Activated CD8-positive, alpha-beta T cell treated with anti-CD3 and anti-CD28 coated beads for 36 hours (primary cell): ENCODE results near the gene FAM32A. TPM values are rescaled to one million over a fixed set of nuclear protein-coding genes. Genes with fewer than 3 reads are reported as not detected.

ENCODE experiments used
- ATAC-seq: fragments of 200-7000 bp; cut with Tn5 transposase; one replicate; pipeline ENCODE4 v1.10.0; 2021; ENCODE audit warnings: mild to moderate bottlenecking, moderate library complexity
- CTCF ChIA-PET: fragments of 350-600 bp; sonication (Branson Sonifier 250); formaldehyde crosslinking; loops from one replicate; lab custom pipeline; 2021; ENCODE audit warnings: antibody characterized with exemption; lab: Charles Lee
- POLR2A ChIA-PET: fragments of 350-600 bp; sonication (Branson Sonifier 250); formaldehyde crosslinking; loops from one replicate; lab custom pipeline; 2021; ENCODE audit warnings: antibody characterized with exemption; lab: Charles Lee
- DNase-seq: peaks from one replicate; pipeline ENCODE4 v3.0.0-alpha.2; 2020
- H3K27ac Mint-ChIP-seq: one replicate; pipeline ENCODE4 v1.8.0; 2021; ENCODE audit warnings: mild to moderate bottlenecking, mixed read lengths
- H3K27me3 Mint-ChIP-seq: one replicate; pipeline ENCODE4 v1.8.0; 2021; ENCODE audit warnings: mixed read lengths
- H3K36me3 Mint-ChIP-seq: one replicate; pipeline ENCODE4 v1.8.0; 2021; ENCODE audit warnings: low read depth, mixed read lengths
- H3K4me1 Mint-ChIP-seq: one replicate; pipeline ENCODE4 v1.8.0; 2021; ENCODE audit warnings: low read depth, mixed read lengths
- H3K4me3 Mint-ChIP-seq: one replicate; pipeline ENCODE4 v1.8.0; 2021; ENCODE audit warnings: mild to moderate bottlenecking, moderate library complexity, mixed read lengths
- H3K9me3 Mint-ChIP-seq: one replicate; pipeline ENCODE4 v1.8.0; 2021; ENCODE audit warnings: mixed read lengths
- intact Hi-C: fragments of 100-400 bp; cut with micrococcal nuclease; formaldehyde crosslinking; loops from one replicate; pipeline ENCODE4 v1.10.0; 2022
- total RNA-seq, 2 experiments: library from RNA; stranded (reverse); gene quantifications; one replicate each; pipeline ENCODE4 v1.2.3, GENCODE V29; 2021
- TF ChIP-seq, protein P1 (sequence below): fragments of 200-600 bp; IDR thresholded peaks from one replicate; pipeline ENCODE4 v1.8.0; 2022; ENCODE audit warnings: antibody characterized with exemption, mild to moderate bottlenecking

The FAM32A gene
- 10 to 100 TPM; 41.7 to 44.7 TPM for total RNA-seq

DNA sequence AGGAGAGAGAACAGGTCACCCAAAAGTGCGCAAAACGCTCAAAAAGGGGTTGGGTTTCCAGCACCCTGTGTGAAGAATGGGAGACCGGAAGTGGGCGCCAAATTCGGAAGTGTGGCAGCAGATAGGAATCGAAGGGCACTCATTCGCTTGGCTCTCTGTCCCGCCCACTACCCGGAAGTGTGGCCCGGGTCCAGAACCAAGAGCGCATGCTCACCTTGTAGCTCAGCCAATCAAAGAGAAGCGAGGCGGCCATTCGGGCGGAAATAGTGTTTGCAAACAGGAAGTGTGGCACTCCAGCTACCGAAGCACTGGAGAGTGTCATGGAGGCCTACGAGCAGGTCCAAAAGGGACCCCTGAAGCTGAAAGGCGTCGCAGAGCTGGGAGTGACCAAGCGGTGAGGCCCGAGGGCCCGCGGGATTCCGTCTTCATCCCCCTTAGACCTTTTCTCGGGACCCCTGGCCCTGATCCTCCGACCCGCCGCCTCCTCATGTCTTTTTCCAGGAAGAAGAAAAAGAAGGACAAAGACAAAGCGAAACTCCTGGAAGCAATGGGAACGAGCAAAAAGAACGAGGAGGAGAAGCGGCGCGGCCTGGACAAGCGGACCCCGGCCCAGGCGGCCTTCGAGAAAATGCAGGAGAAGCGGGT is at the start of gene FAM32A:
TSS of gene FAM32A (plus strand) at position 288 of the 645 bp plus-strand sequence. CDS start at position 321, 33 bp downstream.
- ATAC-seq: peak; percentile 97
- TF ChIP-seq, protein P1, sequence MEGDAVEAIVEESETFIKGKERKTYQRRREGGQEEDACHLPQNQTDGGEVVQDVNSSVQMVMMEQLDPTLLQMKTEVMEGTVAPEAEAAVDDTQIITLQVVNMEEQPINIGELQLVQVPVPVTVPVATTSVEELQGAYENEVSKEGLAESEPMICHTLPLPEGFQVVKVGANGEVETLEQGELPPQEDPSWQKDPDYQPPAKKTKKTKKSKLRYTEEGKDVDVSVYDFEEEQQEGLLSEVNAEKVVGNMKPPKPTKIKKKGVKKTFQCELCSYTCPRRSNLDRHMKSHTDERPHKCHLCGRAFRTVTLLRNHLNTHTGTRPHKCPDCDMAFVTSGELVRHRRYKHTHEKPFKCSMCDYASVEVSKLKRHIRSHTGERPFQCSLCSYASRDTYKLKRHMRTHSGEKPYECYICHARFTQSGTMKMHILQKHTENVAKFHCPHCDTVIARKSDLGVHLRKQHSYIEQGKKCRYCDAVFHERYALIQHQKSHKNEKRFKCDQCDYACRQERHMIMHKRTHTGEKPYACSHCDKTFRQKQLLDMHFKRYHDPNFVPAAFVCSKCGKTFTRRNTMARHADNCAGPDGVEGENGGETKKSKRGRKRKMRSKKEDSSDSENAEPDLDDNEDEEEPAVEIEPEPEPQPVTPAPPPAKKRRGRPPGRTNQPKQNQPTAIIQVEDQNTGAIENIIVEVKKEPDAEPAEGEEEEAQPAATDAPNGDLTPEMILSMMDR: no peak
- peak within 1 kb of the TSS; percentile 95 for H3K27ac Mint-ChIP-seq
- H3K4me3 Mint-ChIP-seq: peak within 1 kb of the TSS; percentile 100
- peaks cover 30% of the 10 kb centered on the region for H3K36me3 Mint-ChIP-seq
- H3K9me3 Mint-ChIP-seq: no peaks in the 10 kb centered on the region
- intact Hi-C loops: no loop called here
- H3K4me1 Mint-ChIP-seq: peaks cover 22% of the 10 kb centered on the region
- H3K27me3 Mint-ChIP-seq: no peaks in the 10 kb centered on the region
- peak; percentile 100 for DNase-seq
- CTCF ChIA-PET: interaction anchor here (0.5 to 3.5 kb wide), 29 partner anchors 9 to 556 kb away, joined by 3 to 48 read pairs (median 4); partner anchors contain the start of genes AP1M1, HSH2D and RAB8A
- POLR2A ChIA-PET: interaction anchor here (0.6 to 2.4 kb wide), 18 partner anchors 11 to 143 kb away, joined by 3 to 9 read pairs (median 4); partner anchors contain the start of gene AP1M1

DNA sequence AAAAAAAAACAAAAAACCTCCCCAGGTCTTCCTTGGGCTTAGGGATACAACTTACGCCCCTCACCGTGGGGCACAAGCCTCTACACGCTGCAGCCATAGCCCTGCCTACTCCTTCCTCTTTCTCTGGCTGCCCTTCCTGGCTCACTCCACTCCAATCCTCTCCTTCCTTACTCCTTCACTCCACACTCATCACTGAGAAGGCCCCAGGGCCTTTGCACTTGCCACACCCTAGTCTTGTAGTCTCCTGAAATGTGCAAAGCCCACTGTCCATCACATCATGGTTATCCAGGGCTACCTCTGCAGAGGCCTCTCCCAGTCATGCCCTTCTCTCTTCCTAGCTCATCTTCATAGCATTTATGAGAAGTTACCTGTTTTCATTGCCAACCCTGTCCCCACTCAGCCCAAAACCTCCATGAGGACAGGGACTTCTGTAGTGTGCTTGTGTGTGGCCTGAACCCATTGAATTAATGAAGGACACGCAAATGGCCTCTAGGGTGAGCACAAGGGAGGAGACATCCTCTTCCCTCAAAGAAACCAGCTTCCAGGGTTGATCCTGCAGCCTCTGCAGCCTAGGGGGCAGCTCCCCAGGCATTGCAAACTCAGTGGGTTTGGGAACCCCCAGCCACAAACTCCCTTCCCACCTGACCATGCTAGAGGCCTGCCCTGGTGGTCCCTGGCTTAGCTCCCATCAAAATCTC is 49.6 kb upstream of the FAM32A start:
- TF ChIP-seq, protein P1: no peak
- peaks cover 4% of the 10 kb centered on the region for H3K4me1 Mint-ChIP-seq
- H3K36me3 Mint-ChIP-seq: peaks cover 40% of the 10 kb centered on the region
- H3K27ac Mint-ChIP-seq: peak overlapping the region; percentile 40
- POLR2A ChIA-PET: interaction anchor here (0.6 to 1.8 kb wide), 5 partner anchors 9 to 42 kb away, joined by 3 to 5 read pairs (median 3); no protein-coding TSS in a partner anchor
- no peak for ATAC-seq
- no peaks in the 10 kb centered on the region for H3K27me3 Mint-ChIP-seq
- H3K9me3 Mint-ChIP-seq: peaks cover 3% of the 10 kb centered on the region
- DNase-seq: no peak
- intact Hi-C loops: no loop called here
- H3K4me3 Mint-ChIP-seq: no peak overlapping the region
- CTCF ChIA-PET: no interaction called here

DNA sequence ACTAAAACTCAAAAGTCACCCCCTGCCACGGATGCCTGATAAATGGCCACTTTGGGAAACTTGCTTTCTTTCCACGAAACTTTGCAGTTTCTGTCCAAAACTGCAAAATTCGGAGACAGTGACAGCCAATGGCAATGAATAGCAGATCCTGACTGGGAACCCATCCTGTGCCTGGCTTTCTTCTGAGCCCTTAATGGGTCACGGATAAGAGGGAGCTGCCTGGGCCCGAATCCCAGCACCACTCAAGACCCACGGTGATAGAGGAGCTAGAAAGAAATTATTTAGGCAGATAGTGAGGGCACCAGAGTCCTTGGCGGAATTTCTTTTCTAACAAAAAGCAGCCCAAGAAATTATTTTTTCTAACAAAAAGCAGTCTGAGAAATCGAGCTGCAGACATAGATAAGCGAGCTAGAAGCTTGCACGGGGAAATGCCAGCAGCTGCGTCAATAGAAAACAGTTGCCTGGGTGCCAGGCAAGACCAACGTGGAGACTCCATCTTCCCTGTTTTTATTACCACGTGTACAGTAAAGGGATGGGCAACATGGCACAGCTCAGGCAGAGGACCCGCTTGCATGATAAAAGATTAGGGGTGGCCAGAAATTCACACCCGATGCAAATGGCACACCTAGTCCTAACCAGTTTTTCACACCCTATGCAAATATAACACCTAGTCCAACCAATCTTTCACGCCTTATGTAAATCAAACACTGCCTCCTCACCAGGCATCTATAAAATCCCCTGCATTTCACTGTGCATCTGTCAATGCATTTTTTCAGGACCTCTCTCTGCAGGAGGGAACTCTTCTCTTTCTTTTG is 48.8 kb upstream of the FAM32A start:
- TF ChIP-seq, protein P1: no peak
- Mint-ChIP-seq H3K4me3 (no peak overlapping the region), H3K27me3 (no peaks in the 10 kb centered on the region), H3K4me1 (peaks cover 9% of the 10 kb centered on the region), H3K36me3 (peaks cover 33% of the 10 kb centered on the region), H3K27ac (no peak overlapping the region), H3K9me3 (no peaks in the 10 kb centered on the region)
- no peak for ATAC-seq
- no peak for DNase-seq
- ChIA-PET POLR2A (interaction anchor here (0.6 to 1.3 kb wide), 4 partner anchors 13 to 20 kb away, joined by 3 read pairs; no protein-coding TSS in a partner anchor), CTCF (no interaction called here)
- intact Hi-C loops: no loop called here

DNA sequence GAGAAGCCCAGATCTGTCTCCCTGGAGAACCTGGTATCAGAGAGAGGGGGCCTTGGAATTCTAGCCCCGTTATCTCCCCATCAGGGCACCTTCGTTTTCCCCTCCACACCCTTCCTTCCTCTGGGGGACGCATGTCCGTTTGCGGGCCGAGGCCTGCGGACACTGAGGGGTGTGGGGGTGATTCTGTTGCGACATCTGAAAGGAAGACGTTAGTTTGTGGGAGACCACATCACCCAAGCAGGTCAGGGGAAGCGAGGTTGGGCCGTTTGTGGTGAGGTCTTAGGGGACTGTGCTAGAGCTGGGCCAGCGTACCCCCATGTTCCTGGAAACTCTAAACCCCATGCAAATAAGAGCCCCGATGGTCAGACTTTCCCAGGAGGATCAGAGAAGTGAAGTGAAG is 45.5 kb upstream of the FAM32A start:
- ChIA-PET POLR2A (no interaction called here), CTCF (interaction anchor here (0.6 to 2.1 kb wide), 2 partner anchors 77 to 98 kb away, joined by 3 to 8 read pairs; no protein-coding TSS in a partner anchor)
- Mint-ChIP-seq H3K4me1 (peaks cover 24% of the 10 kb centered on the region), H3K27ac (peak overlapping the region; percentile 26), H3K9me3 (no peaks in the 10 kb centered on the region), H3K36me3 (peaks cover 10% of the 10 kb centered on the region), H3K27me3 (no peaks in the 10 kb centered on the region), H3K4me3 (no peak overlapping the region)
- TF ChIP-seq, protein P1: no peak
- DNase-seq (no peak), ATAC-seq (no peak)
- intact Hi-C loops: no loop called here
